ENCODE measurements around the gene GSKIP.

GSKIP gene

GRCh38 chr14:96416292-96416691 is 53.0 kb downstream of the GSKIP start:
- no peak overlapping the region for H3K27ac ChIP-seq
- TF ChIP-seq, protein P1, sequence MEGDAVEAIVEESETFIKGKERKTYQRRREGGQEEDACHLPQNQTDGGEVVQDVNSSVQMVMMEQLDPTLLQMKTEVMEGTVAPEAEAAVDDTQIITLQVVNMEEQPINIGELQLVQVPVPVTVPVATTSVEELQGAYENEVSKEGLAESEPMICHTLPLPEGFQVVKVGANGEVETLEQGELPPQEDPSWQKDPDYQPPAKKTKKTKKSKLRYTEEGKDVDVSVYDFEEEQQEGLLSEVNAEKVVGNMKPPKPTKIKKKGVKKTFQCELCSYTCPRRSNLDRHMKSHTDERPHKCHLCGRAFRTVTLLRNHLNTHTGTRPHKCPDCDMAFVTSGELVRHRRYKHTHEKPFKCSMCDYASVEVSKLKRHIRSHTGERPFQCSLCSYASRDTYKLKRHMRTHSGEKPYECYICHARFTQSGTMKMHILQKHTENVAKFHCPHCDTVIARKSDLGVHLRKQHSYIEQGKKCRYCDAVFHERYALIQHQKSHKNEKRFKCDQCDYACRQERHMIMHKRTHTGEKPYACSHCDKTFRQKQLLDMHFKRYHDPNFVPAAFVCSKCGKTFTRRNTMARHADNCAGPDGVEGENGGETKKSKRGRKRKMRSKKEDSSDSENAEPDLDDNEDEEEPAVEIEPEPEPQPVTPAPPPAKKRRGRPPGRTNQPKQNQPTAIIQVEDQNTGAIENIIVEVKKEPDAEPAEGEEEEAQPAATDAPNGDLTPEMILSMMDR (conservative IDR thresholded peaks at IDR 0.05), result no peak

- TF ChIP-seq, protein P1 (conservative IDR thresholded peaks at IDR 0.05), result no peak
- H3K27ac ChIP-seq, result no peak overlapping the region
These were observed 53.9 kb downstream of the GSKIP start for GRCh38 chr14:96417254-96417653.

- TF ChIP-seq, protein P1 (conservative IDR thresholded peaks at IDR 0.05), result no peak
- no peak overlapping the region for H3K27ac ChIP-seq
These were observed 54.7 kb downstream of the GSKIP start for GRCh38 chr14:96418075-96418474.

DNA sequence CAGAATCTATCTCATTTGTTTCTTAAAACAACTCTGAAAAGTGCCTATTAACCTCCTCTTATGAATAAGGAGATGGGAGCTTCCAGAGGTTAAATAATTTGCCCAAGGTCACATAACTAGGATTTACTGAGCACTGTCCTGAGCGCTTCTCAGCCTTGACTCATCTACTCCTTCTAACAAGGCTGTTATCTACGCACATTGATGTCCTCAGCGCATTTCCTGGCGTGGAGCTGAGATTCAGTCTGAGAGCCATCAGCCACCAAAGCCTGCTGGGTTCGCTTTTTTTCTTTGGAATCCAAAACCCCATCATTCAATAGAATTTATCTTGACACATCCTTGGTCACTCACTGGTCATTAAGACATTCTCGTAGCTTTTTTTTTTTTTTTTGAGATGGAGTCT is 57.9 kb downstream of the GSKIP start:
- no peak overlapping the region for H3K27ac ChIP-seq
- TF ChIP-seq, protein P1 (conservative IDR thresholded peaks at IDR 0.05), result no peak

GRCh38 chr14:96422992-96423391 is 59.7 kb downstream of the GSKIP start:
- TF ChIP-seq, protein P1 (conservative IDR thresholded peaks at IDR 0.05), result no peak

GRCh38 chr14:96423446-96424108 is 60.3 kb downstream of the GSKIP start:
- peak overlapping the region; percentile 49; the same call in 1 of the 2 replicates for H3K27ac ChIP-seq
- TF ChIP-seq, protein P1 (conservative IDR thresholded peaks at IDR 0.05), result no peak

More at GRCh38 chr14:96422992-96423391, 59.7 kb downstream of the GSKIP start:
- no peak overlapping the region for H3K27ac ChIP-seq

- TF ChIP-seq, protein P1 (conservative IDR thresholded peaks at IDR 0.05), result peak; percentile 76
- H3K27ac ChIP-seq, result peak overlapping the region; percentile 49; the same call in 1 of the 2 replicates
These were observed 61.0 kb downstream of the GSKIP start for GRCh38 chr14:96424109-96424989.
